OCI-LY7 (cell line): ENCODE measurements around the gene HES7. TPM values are rescaled to one million over a fixed set of nuclear protein-coding genes. Genes with fewer than 3 reads are reported as not detected.

Source experiments
- BruUV-seq: library from RNA; stranded (reverse); fragments of 400-500 nt; replicated peaks from 2 replicates; lab custom pipeline; 2021; lab: Mats Ljungman, UMichigan
- CTCF ChIA-PET: fragments of 300-600 bp; sonication (Branson Sonifier 250); formaldehyde crosslinking; loops from one replicate; lab custom pipeline; 2022; ENCODE audit warnings: antibody characterized with exemption; ENCODE audit not compliant: unreplicated experiment; lab: Charles Lee
- POLR2A ChIA-PET: fragments of 300-600 bp; sonication (Branson Sonifier 250); formaldehyde crosslinking; loops from one replicate; lab custom pipeline; 2022; ENCODE audit warnings: antibody characterized with exemption; lab: Charles Lee
- DNase-seq: peaks from one replicate; pipeline ENCODE4 v3.0.0-alpha.2; 2015; ENCODE audit warnings: low spot score
- H2AFZ ChIP-seq: fragments of 200-600 bp; sonication (generic), shearing (Covaris generic); 2 replicates; pipeline ENCODE4 v1.6.1; 2014; ENCODE audit warnings: mild to moderate bottlenecking, antibody characterized with exemption, low read length, moderate library complexity
- H3K27ac ChIP-seq: fragments of 200-600 bp; sonication (generic); 2 replicates; pipeline ENCODE4 v1.5.1; 2014; ENCODE audit warnings: mixed run types, low read depth, mild to moderate bottlenecking, moderate library complexity, low read length, inconsistent platforms; ENCODE audit not compliant: poor library complexity, severe bottlenecking
- H3K36me3 ChIP-seq: fragments of 200-600 bp; sonication (generic); 2 replicates; pipeline ENCODE4 v1.6.1; 2014; ENCODE audit warnings: mild to moderate bottlenecking, antibody characterized with exemption, low read length, moderate library complexity, mixed read lengths; ENCODE audit not compliant: insufficient read depth
- H3K4me1 ChIP-seq: fragments of 200-600 bp; sonication (generic); 2 replicates; pipeline ENCODE4 v1.5.1; 2014; ENCODE audit warnings: mild to moderate bottlenecking, low read length; ENCODE audit not compliant: insufficient read depth, poor library complexity, severe bottlenecking
- H3K4me2 ChIP-seq: fragments of 200-600 bp; sonication (generic); 2 replicates; pipeline ENCODE4 v1.6.1; 2014; ENCODE audit warnings: mild to moderate bottlenecking, low read length
- H3K4me3 ChIP-seq: fragments of 200-600 bp; sonication (generic); 2 replicates; pipeline ENCODE4 v1.5.1; 2014; ENCODE audit warnings: mild to moderate bottlenecking, low read depth, low read length; ENCODE audit not compliant: poor library complexity, severe bottlenecking
- H3K79me2 ChIP-seq: fragments of 200-600 bp; sonication (generic); 2 replicates; pipeline ENCODE4 v1.6.1; 2016; ENCODE audit warnings: low read depth, mild to moderate bottlenecking, low read length, moderate library complexity, mixed read lengths; ENCODE audit not compliant: insufficient read depth
- H3K9me2 ChIP-seq: fragments of 200-600 bp; sonication (generic); 2 replicates; pipeline ENCODE4 v1.6.1; 2016; ENCODE audit warnings: mild to moderate bottlenecking, low read length, mixed read lengths; ENCODE audit not compliant: insufficient read depth
- H3K9me3 ChIP-seq: fragments of 200-600 bp; sonication (generic); 2 replicates; pipeline ENCODE4 v1.6.1; 2014; ENCODE audit warnings: mild to moderate bottlenecking, mixed run types, low read length, mixed read lengths
- H4K20me1 ChIP-seq: fragments of 200-600 bp; sonication (generic); 2 replicates; pipeline ENCODE4 v1.6.1; 2014; ENCODE audit warnings: mild to moderate bottlenecking, antibody characterized with exemption, low read length, moderate library complexity, mixed read lengths; ENCODE audit not compliant: insufficient read depth
- EZH2phosphoT487 ChIP-seq: fragments of 200-600 bp; sonication (generic); IDR thresholded peaks from 2 replicates; pipeline ENCODE4 v1.6.1; 2018; ENCODE audit warnings: low read depth, borderline replicate concordance, mild to moderate bottlenecking, mixed run types, antibody characterized with exemption, low read length, moderate library complexity, mixed read lengths
- intact Hi-C: fragments of 100-400 bp; cut with micrococcal nuclease; formaldehyde crosslinking; loops from one replicate; pipeline ENCODE4 v1.10.0; 2022; ENCODE audit not compliant: unreplicated experiment
- total RNA-seq, 2 experiments: library from RNA; depleted of rRNA in 1 of 2; stranded (reverse); fragments of >200 nt in 1 of 2; shearing (Covaris generic) in 1 of 2; gene quantifications; 2 replicates each; pipeline ENCODE4 v1.2.3, GENCODE V29; 2014 to 2022
- TF ChIP-seq, protein P1 (sequence below): fragments of 200-600 bp; sonication (generic); conservative IDR thresholded peaks from 2 replicates; pipeline ENCODE4 v1.5.1; 2014; ENCODE audit warnings: mild to moderate bottlenecking, antibody characterized with exemption, low read length, moderate library complexity, mixed read lengths

The HES7 gene
- total RNA-seq, 2 experiments from 2014 or later, result 0.44 to 5.8 TPM

DNA sequence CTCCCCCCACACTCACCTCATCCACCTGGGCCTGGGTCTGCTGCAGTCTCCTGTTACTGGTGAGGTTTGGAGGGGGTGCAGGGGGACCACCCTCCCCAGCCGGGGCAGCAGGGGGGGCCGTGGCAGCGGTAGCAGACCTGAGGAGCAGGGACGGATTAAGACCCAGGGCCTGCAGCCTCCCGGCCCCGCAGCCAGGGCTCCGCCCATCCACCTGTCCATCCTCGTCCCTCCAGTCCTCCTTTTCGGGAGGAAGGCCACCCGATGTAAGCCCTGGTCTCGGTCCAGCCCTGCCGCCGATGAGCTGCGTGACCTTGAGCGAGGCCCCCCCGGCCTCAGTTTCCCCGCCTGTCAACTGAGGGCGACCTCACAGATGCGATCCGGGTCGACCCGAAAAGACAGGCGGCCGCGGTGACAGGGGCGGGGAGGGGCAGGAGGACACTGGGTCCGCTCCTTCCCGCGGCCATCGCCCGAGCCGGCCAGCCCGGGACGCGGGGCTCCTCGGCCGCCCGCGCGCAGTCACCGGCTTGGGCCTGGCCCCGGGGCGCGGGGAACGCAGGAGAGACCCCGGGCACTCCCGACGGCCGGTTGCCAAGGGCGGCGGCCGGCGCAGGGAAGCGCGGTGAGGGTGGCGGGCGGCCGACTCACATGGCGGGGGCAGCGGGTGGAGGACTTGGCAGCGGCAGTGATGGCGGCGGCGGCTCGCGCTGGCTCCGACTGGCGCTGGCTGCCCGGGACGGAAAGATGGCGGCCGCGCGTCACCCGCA lies 38.5 kb upstream of the HES7 start, which contains the start of gene VAMP2:
TSS of gene VAMP2 (minus strand) at position 716 of the 764 bp plus-strand sequence. CDS start at position 647, 69 bp downstream.
- no TSS peak for BruUV-seq
- H4K20me1 ChIP-seq, result no peaks in the 10 kb centered on the region
- ChIA-PET POLR2A (no interaction called here), CTCF (no interaction called here)
- peaks cover 27% of the 10 kb centered on the region for H3K36me3 ChIP-seq
- peak within 1 kb of the TSS; percentile 74 for H3K4me2 ChIP-seq
- H3K9me2 ChIP-seq, result no peaks in the 10 kb centered on the region
- DNase-seq, result peak; percentile 80
- no peaks in the 10 kb centered on the region for H3K9me3 ChIP-seq
- peaks cover 45% of the 10 kb centered on the region for H3K4me1 ChIP-seq
- TF ChIP-seq, protein P1, sequence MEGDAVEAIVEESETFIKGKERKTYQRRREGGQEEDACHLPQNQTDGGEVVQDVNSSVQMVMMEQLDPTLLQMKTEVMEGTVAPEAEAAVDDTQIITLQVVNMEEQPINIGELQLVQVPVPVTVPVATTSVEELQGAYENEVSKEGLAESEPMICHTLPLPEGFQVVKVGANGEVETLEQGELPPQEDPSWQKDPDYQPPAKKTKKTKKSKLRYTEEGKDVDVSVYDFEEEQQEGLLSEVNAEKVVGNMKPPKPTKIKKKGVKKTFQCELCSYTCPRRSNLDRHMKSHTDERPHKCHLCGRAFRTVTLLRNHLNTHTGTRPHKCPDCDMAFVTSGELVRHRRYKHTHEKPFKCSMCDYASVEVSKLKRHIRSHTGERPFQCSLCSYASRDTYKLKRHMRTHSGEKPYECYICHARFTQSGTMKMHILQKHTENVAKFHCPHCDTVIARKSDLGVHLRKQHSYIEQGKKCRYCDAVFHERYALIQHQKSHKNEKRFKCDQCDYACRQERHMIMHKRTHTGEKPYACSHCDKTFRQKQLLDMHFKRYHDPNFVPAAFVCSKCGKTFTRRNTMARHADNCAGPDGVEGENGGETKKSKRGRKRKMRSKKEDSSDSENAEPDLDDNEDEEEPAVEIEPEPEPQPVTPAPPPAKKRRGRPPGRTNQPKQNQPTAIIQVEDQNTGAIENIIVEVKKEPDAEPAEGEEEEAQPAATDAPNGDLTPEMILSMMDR, result no peak
- TF ChIP-seq EZH2phosphoT487, result no peak
- peak within 1 kb of the TSS; percentile 76 for H2AFZ ChIP-seq
- intact Hi-C loops, result no loop called here
- peaks cover 14% of the 10 kb centered on the region; the same call in 1 of the 2 replicates for H3K79me2 ChIP-seq
- H3K4me3 ChIP-seq, result peak within 1 kb of the TSS; percentile 91
- H3K27ac ChIP-seq, result peak within 1 kb of the TSS; percentile 60

DNA sequence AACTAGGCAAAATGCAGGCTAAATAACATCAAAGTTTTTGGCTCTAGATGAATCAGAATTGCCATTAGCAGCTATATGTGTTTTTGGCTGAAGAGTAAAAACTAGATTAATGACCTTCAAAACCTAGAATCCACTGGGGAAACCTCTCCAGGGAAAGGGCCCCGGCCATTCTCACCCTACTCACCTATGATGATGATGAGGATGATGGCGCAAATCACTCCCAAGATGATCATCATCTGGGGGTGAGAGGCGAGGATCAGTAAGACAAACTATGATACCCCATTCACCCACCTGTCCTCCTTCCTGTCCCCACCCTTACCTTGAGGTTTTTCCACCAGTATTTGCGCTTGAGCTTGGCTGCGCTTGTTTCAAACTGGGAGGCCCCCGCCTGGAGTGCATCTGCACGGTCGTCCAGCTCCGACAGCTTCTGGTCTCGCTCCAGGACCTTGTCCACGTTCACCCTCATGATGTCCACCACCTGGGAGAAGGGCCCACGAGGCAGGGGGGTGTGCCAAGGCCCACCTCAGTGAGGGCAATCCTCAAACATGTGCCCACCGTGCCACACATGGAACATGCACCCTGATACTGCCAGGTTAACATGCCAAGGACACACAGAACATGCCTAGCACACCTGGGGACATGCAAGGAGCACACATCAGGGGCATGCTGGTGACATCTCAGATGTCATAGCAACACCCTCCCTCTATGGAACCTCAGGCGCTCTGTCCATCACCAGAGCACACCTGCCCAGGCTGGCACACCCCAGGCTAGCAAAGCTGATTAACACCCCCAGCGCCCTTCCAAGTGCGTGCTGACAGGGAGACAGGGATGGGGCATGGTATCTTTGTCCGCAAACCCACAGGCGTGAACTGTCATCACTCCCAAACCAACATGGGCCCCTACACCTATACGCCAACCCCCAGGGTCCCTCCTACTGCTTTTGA lies 37.7 kb upstream of the HES7 start:
- TF ChIP-seq, protein P1, result no peak
- TF ChIP-seq EZH2phosphoT487, result no peak
- Histone ChIP-seq H3K4me2 (peak overlapping the region; percentile 74), H3K36me3 (peaks cover 27% of the 10 kb centered on the region), H3K79me2 (peaks cover 14% of the 10 kb centered on the region; the same call in 1 of the 2 replicates), H3K9me3 (no peaks in the 10 kb centered on the region), H3K4me3 (peak overlapping the region; percentile 91), H3K27ac (peak overlapping the region; percentile 60), H4K20me1 (no peaks in the 10 kb centered on the region), H2AFZ (no peak overlapping the region), H3K4me1 (peaks cover 50% of the 10 kb centered on the region), H3K9me2 (no peaks in the 10 kb centered on the region)
- POLR2A ChIA-PET, result interaction anchor here (0.8 kb wide), 1 partner anchor 11 kb away, joined by 5 read pairs; no protein-coding TSS in a partner anchor
- no peak for DNase-seq
- CTCF ChIA-PET, result no interaction called here
- no TSS peak for BruUV-seq
- intact Hi-C loops, result no loop called here
